Measurements from ENCODE around the gene RBM5.

The RBM5 gene

GRCh38 chr3:50133283-50133615, 44.5 kb downstream of the RBM5 start:
- H3K27ac ChIP-seq, result no peak overlapping the region
- TF ChIP-seq, protein P1, sequence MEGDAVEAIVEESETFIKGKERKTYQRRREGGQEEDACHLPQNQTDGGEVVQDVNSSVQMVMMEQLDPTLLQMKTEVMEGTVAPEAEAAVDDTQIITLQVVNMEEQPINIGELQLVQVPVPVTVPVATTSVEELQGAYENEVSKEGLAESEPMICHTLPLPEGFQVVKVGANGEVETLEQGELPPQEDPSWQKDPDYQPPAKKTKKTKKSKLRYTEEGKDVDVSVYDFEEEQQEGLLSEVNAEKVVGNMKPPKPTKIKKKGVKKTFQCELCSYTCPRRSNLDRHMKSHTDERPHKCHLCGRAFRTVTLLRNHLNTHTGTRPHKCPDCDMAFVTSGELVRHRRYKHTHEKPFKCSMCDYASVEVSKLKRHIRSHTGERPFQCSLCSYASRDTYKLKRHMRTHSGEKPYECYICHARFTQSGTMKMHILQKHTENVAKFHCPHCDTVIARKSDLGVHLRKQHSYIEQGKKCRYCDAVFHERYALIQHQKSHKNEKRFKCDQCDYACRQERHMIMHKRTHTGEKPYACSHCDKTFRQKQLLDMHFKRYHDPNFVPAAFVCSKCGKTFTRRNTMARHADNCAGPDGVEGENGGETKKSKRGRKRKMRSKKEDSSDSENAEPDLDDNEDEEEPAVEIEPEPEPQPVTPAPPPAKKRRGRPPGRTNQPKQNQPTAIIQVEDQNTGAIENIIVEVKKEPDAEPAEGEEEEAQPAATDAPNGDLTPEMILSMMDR (IDR thresholded peaks at IDR 0.05), result no peak
- DNase-seq (ENCODE audit: low spot score), result no peak
- no peak overlapping the region for H3K4me3 ChIP-seq

DNA sequence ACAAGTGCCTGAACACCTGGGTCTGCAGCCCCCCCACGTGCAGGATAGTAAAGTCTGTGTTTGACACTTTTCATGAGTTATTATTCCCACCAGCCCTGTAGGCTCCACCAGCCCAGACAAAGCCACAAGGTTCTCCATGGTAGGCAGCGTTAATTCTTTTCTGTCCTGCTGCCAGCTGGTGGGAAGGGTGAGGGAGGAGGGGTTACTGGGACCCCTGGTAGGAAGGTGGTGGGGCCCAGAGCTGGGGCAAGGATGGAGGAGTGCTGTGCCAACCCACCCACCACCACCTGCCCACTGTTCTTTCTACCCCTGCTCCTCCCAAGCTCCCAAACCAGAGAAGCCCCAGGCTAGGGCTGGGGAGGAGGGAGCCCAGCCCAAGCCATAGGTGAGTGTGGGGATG, 45.6 kb downstream of the RBM5 start:
- no peak overlapping the region for H3K4me3 ChIP-seq
- TF ChIP-seq, protein P1 (IDR thresholded peaks at IDR 0.05), result no peak
- H3K27ac ChIP-seq, result no peak overlapping the region
- no peak for DNase-seq (ENCODE audit: low spot score)

- TF ChIP-seq, protein P1 (IDR thresholded peaks at IDR 0.05), result no peak
- no peak for DNase-seq (ENCODE audit: low spot score)
- Histone ChIP-seq H3K4me3 (no peak overlapping the region), H3K27ac (no peak overlapping the region)
Measured at GRCh38 chr3:50135964-50136363, 47.2 kb downstream of the RBM5 start.

DNA sequence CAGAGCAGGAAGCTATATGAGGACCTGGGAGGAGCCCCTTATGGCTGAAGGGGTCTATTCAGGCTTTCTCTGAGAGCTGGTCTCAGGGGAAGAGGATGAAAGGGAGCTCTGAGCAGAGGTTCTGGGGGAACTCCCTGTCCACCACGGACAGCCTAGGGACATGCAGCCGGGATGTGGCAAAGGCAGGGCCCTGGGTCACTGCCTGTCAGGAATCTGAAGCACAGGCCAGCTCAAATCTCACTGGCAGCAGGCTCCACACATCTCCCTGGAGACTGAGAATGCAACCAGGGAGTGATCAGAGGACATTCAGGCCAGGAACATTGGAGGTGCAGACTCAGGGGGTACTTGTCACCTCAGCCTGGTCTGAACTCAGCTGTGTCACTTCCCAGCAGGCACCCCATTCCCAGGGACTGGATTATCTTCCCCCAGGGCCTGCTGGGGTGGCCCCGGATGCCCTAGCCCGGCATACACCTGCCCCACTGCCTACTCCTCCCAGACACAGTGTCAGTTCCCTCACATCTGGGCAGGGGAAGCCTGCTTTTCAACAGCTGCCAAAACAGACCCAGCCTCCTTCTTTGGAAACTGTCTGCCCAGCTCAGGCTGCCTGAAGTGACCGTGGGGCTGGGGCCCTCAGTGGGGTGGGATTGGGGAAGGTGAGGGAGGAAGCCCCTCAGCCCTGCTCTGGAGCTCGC, 48.1 kb downstream of the RBM5 start:
- no peak for DNase-seq (ENCODE audit: low spot score)
- TF ChIP-seq, protein P1 (IDR thresholded peaks at IDR 0.05), result no peak
- Histone ChIP-seq H3K4me3 (no peak overlapping the region), H3K27ac (no peak overlapping the region)

DNA sequence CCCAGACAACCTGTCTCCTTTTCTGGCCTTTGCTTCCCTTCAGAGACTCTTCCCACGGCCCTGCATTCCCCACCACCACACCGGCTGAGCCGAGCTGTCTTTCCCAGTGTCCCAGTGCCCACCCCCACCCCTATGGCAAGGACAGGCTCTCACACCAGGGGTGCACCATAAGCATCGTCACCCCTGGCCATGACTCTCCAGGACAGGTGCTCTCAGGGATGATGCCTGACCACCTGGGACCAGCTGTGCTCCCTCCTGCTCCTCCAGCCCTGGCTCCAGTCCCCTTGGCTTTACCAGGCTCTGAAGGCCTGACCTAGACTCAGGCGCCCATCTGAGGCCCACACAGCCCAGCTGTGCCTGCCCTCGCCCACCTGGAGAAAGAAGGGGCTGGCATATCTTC, 48.8 kb downstream of the RBM5 start:
- no peak overlapping the region for H3K27ac ChIP-seq
- H3K4me3 ChIP-seq, result no peak overlapping the region
- TF ChIP-seq, protein P1 (IDR thresholded peaks at IDR 0.05), result no peak
- DNase-seq (ENCODE audit: low spot score), result no peak

- no peak overlapping the region for H3K4me3 ChIP-seq
- no peak for DNase-seq (ENCODE audit: low spot score)
- TF ChIP-seq, protein P1 (IDR thresholded peaks at IDR 0.05), result no peak
- no peak overlapping the region for H3K27ac ChIP-seq
Measured at GRCh38 chr3:50138266-50139200, 49.8 kb downstream of the RBM5 start.

All from coronary artery (tissue), 2 donors.